H1 (cell line): ENCODE measurements around the gene ACAD10. TPM values are rescaled to one million over a fixed set of nuclear protein-coding genes. Genes with fewer than 3 reads are reported as not detected.

Source experiments
- CTCF ChIA-PET: fragments of 300-600 bp; sonication (Branson Sonifier 250); formaldehyde crosslinking; loops from one replicate; lab custom pipeline; 2021; ENCODE audit not compliant: partially characterized antibody; lab: Charles Lee
- POLR2A ChIA-PET: fragments of 300-600 bp; sonication (Branson Sonifier 250); formaldehyde crosslinking; loops from one replicate; lab custom pipeline; 2021; ENCODE audit warnings: inconsistent platforms; ENCODE audit not compliant: partially characterized antibody; lab: Charles Lee
- DNase-seq, 2 experiments: peaks; one replicate each; pipeline versions ENCODE4 v3.0.0 to v3.0.0-alpha.2; 2010 to 2022; ENCODE audit warnings: low spot score in 2 of 2, low read depth in 1 of 2, mixed read lengths in 1 of 2
- FAIRE-seq: peaks from 2 replicates; lab custom pipeline; 2011; peaks lifted over from hg19 to GRCh38; lab: Jason Lieb, UNC
- H2AFZ ChIP-seq: 2 replicates; pipeline ENCODE4 v1.8.1; 2012; ENCODE audit warnings: low read length, inconsistent platforms
- H2AK5ac ChIP-seq: 2 replicates; pipeline ENCODE4 v1.6.1; 2013; ENCODE audit warnings: low read depth, low read length
- H2BK120ac ChIP-seq: replicated peaks from 2 replicates; pipeline ENCODE3; 2013; ENCODE audit warnings: low read depth, low read length, inconsistent platforms
- H2BK12ac ChIP-seq: 2 replicates; pipeline ENCODE4 v1.6.1; 2013; ENCODE audit warnings: low read depth, low read length
- H2BK15ac ChIP-seq: 2 replicates; pipeline ENCODE4 v1.6.1; 2013; ENCODE audit warnings: low read length
- H2BK20ac ChIP-seq: 2 replicates; pipeline ENCODE4 v1.6.1; 2013; ENCODE audit warnings: low read length
- H2BK5ac ChIP-seq: 2 replicates; pipeline ENCODE4 v1.6.1; 2013; ENCODE audit warnings: low read depth, low read length
- H3K14ac ChIP-seq: 2 replicates; pipeline ENCODE4 v1.6.1; 2013; ENCODE audit warnings: inconsistent platforms; ENCODE audit not compliant: insufficient read length
- H3K18ac ChIP-seq: 2 replicates; pipeline ENCODE4 v1.6.1; 2013; ENCODE audit warnings: low read length; ENCODE audit errors: extremely low read depth
- H3K23ac ChIP-seq: 2 replicates; pipeline ENCODE4 v1.6.1; 2013; ENCODE audit warnings: inconsistent platforms; ENCODE audit not compliant: insufficient read length
- H3K23me2 ChIP-seq: 2 replicates; pipeline ENCODE4 v1.6.1; 2013; ENCODE audit warnings: low read depth, low read length
- H3K27ac ChIP-seq: 2 replicates; pipeline ENCODE4 v1.6.1; 2011; ENCODE audit warnings: low read depth, low read length, inconsistent platforms
- H3K27me3 ChIP-seq, 4 experiments: replicated peaks in 1 of 4; 1 replicate in 1 of 4; 2 replicates in 3 of 4; pipeline versions ENCODE4 v1.6.1 to v1.8.1; 2011 to 2013; ENCODE audit warnings: low read length in 3 of 4, mild to moderate bottlenecking in 3 of 4, inconsistent platforms in 2 of 4, mixed read lengths in 2 of 4, moderate library complexity in 1 of 4; ENCODE audit not compliant: control insufficient read depth in 3 of 4, insufficient read depth in 3 of 4; ENCODE audit errors: extremely low read depth in 1 of 4
- H3K36me3 ChIP-seq, 4 experiments: 2 replicates each; pipeline versions ENCODE4 v1.6.1 to v1.8.1; 2011 to 2013; ENCODE audit warnings: mild to moderate bottlenecking in 4 of 4, low read length in 3 of 4, moderate library complexity in 2 of 4, control low read depth in 1 of 4, inconsistent platforms in 1 of 4; ENCODE audit not compliant: insufficient read depth in 4 of 4, control insufficient read depth in 2 of 4
- H3K4ac ChIP-seq: replicated peaks from 2 replicates; pipeline ENCODE3; 2013; ENCODE audit warnings: low read length, low read depth, mixed read lengths, inconsistent platforms; ENCODE audit not compliant: insufficient read length
- H3K4me1 ChIP-seq, 4 experiments: replicated peaks in 1 of 4; 1 replicate in 1 of 4; 2 replicates in 3 of 4; pipeline versions ENCODE4 v1.6.1 to v1.8.1; 2011 to 2013; ENCODE audit warnings: low read length in 3 of 4, inconsistent platforms in 2 of 4, mixed read lengths in 1 of 4; ENCODE audit not compliant: insufficient read depth in 4 of 4, control insufficient read depth in 3 of 4
- H3K4me2 ChIP-seq, 2 experiments: 2 replicates each; pipeline versions ENCODE4 v1.6.1 to v1.8.1; 2011 to 2013; ENCODE audit warnings: low read depth in 2 of 2, low read length in 2 of 2, control low read depth in 1 of 2, inconsistent platforms in 1 of 2, mild to moderate bottlenecking in 1 of 2; ENCODE audit not compliant: insufficient read depth in 1 of 2
- H3K4me3 ChIP-seq, 4 experiments: fragments of 200-600, 300-600 bp in 1 of 4; sonication (generic), shearing (Covaris generic), sonication (Bioruptor Twin) in 1 of 4; 2 replicates each; pipeline versions ENCODE4 v1.5.1 to v1.8.1; 2011 to 2016; ENCODE audit warnings: low read length in 4 of 4, low read depth in 3 of 4, control low read depth in 2 of 4, inconsistent platforms in 2 of 4, mild to moderate bottlenecking in 2 of 4, mixed read lengths in 1 of 4, moderate library complexity in 1 of 4; ENCODE audit not compliant: insufficient read depth in 2 of 4; ENCODE audit errors: extremely low read depth in 1 of 4
- H3K56ac ChIP-seq: replicated peaks from 2 replicates; pipeline ENCODE3; 2013; ENCODE audit warnings: low read depth, mild to moderate bottlenecking, mixed read lengths, low read length, inconsistent platforms; ENCODE audit not compliant: insufficient read length
- H3K79me1 ChIP-seq: 2 replicates; pipeline ENCODE4 v1.6.1; 2013; ENCODE audit warnings: low read depth, low read length, control low read depth
- H3K79me2 ChIP-seq, 2 experiments: 2 replicates each; pipeline versions ENCODE4 v1.6.1 to v1.8.1; 2012 to 2013; ENCODE audit warnings: low read length in 2 of 2, mild to moderate bottlenecking in 2 of 2, inconsistent platforms in 1 of 2; ENCODE audit not compliant: insufficient read depth in 2 of 2, control insufficient read depth in 1 of 2
- H3K9ac ChIP-seq, 4 experiments: replicated peaks in 1 of 4; 1 replicate in 1 of 4; 2 replicates in 3 of 4; pipeline versions ENCODE4 v1.6.1 to v1.8.1; 2011 to 2013; ENCODE audit warnings: low read depth in 3 of 4, low read length in 3 of 4, control low read depth in 2 of 4, mild to moderate bottlenecking in 2 of 4, moderate library complexity in 2 of 4, inconsistent platforms in 1 of 4; ENCODE audit errors: extremely low read depth in 1 of 4
- H3K9me3 ChIP-seq, 2 experiments: 2 replicates each; pipeline versions ENCODE4 v1.6.1 to v1.8.1; 2012 to 2013; ENCODE audit warnings: mild to moderate bottlenecking in 2 of 2, moderate library complexity in 2 of 2, control low read depth in 1 of 2, inconsistent platforms in 1 of 2, low read depth in 1 of 2, low read length in 1 of 2, mixed read lengths in 1 of 2; ENCODE audit not compliant: insufficient read depth in 2 of 2
- H4K20me1 ChIP-seq, 2 experiments: replicated peaks in 1 of 2; 2 replicates each; pipeline versions ENCODE3 to v1.8.1; 2011 to 2013; ENCODE audit warnings: inconsistent platforms in 2 of 2, low read length in 2 of 2, mild to moderate bottlenecking in 1 of 2; ENCODE audit not compliant: insufficient read depth in 2 of 2, control insufficient read depth in 1 of 2
- H4K5ac ChIP-seq: 2 replicates; pipeline ENCODE4 v1.6.1; 2013; ENCODE audit warnings: low read length, low read depth, mixed read lengths, inconsistent platforms; ENCODE audit not compliant: insufficient read length
- H4K8ac ChIP-seq: 2 replicates; pipeline ENCODE4 v1.8.0; 2013; ENCODE audit warnings: mild to moderate bottlenecking, moderate library complexity, low read length, inconsistent platforms; ENCODE audit not compliant: insufficient read depth; ENCODE audit errors: extremely low read depth
- H4K91ac ChIP-seq: replicated peaks from 2 replicates; pipeline ENCODE3; 2013; ENCODE audit warnings: low read length, mixed read lengths, inconsistent platforms; ENCODE audit not compliant: insufficient read length
- HDAC6 ChIP-seq: IDR thresholded peaks from one replicate; pipeline ENCODE4 v1.7.1; 2012; ENCODE audit warnings: low read depth, mild to moderate bottlenecking, inconsistent platforms, low read length, moderate library complexity
- RFX5 ChIP-seq: IDR thresholded peaks from 2 replicates; pipeline ENCODE4 v1.6.1; 2011; ENCODE audit warnings: low read depth, low read length, improper control_type of control experiment, borderline replicate concordance
- SIX5 ChIP-seq: IDR thresholded peaks from 2 replicates; pipeline ENCODE4 v1.6.1; 2011; ENCODE audit warnings: mild to moderate bottlenecking, low read depth, low read length
- ZNF274 ChIP-seq: IDR thresholded peaks from 2 replicates; pipeline ENCODE4 v1.7.0; 2012; ENCODE audit warnings: low read length, borderline replicate concordance; ENCODE audit errors: extremely low read depth
- WGBS, 2 experiments: shearing (Covaris generic) in 1 of 2; methylation state at CpG; one replicate each; pipeline versions ENCODE4 v1.1.6 to v1.1.7; 2013 to 2015; ENCODE audit warnings: low lambda C conversion rate in 2 of 2, mixed read lengths in 2 of 2, inconsistent platforms in 1 of 2, low coverage in 1 of 2, missing lambda C conversion rate in 1 of 2; ENCODE audit not compliant: insufficient replicate concordance in 2 of 2, insufficient coverage in 1 of 2, insufficient read length in 1 of 2; ENCODE audit errors: extremely low coverage in 1 of 2, missing lambda C conversion rate in 1 of 2; 5-methylcytosine and 5-hydroxymethylcytosine counted together
- polyA plus RNA-seq, 7 experiments: library from polyadenylated mRNA; depleted of rRNA in 3 of 7; stranded (reverse) in 5 of 7; unstranded in 2 of 7; fragments of >200 nt in 5 of 7; fragments of 200-250 nt in 2 of 7; gene quantifications; 1 replicate in 5 of 7; 2 replicates in 1 of 7; 4 replicates in 1 of 7; pipeline versions ENCODE4 v1.2.1 to v1.2.3, GENCODE V29; 2011 to 2013; ENCODE audit warnings: missing spikeins in 2 of 7, mixed read lengths in 2 of 7
- total RNA-seq: library from RNA; stranded (reverse); fragmentation: NEBNext Ultra II Directional; extraction: Animal tissue kit (Norgen Biotek cat#: 25700); gene quantifications from 2 replicates; pipeline ENCODE4 v1.2.1, GENCODE V29; 2021
- TF ChIP-seq, protein P1 (sequence below), 3 experiments: IDR thresholded peaks; 1 replicate in 2 of 3; 2 replicates in 1 of 3; pipeline versions ENCODE4 v1.5.1 to v1.6.1; 2011; ENCODE audit warnings: low read length in 3 of 3, mild to moderate bottlenecking in 3 of 3, inconsistent platforms in 2 of 3, low read depth in 1 of 3, moderate library complexity in 1 of 3; ENCODE audit not compliant: insufficient read depth in 1 of 3; ENCODE audit errors: control extremely low read depth in 1 of 3

Gene ACAD10
- total and polyA plus RNA-seq, 2 of the 8 experiments (the other 6 are each of a cell fraction or from before 2014, with no cell fraction given): 17.3 to 23.3 TPM

- Histone ChIP-seq H3K79me1 (no peaks in the 10 kb centered on the region), H2AK5ac (no peak overlapping the region), H3K9ac (no peak overlapping the region), H2BK12ac (no peak overlapping the region), H3K14ac (no peak overlapping the region), H3K23ac (no peak overlapping the region), H2BK20ac (no peak overlapping the region), H3K4me1 (no peaks in the 10 kb centered on the region), H3K23me2 (no peaks in the 10 kb centered on the region), H3K4me2 (no peak overlapping the region), H4K5ac (no peak overlapping the region), H4K91ac (no peak overlapping the region), H3K4ac (no peak overlapping the region), H3K18ac (no peak overlapping the region), H3K27ac (no peak overlapping the region), H4K8ac (no peak overlapping the region; the same call in 1 of the 2 replicates), H3K56ac (no peak overlapping the region), H3K4me3 (no peak overlapping the region), H2BK120ac (no peak overlapping the region), H3K36me3 (peaks cover 0 to 3% (median 0%) of the 10 kb centered on the region in 4 experiments; a peak in 2 of 8 replicates), H3K9me3 (no peaks in the 10 kb centered on the region), H2AFZ (no peak overlapping the region), H3K79me2 (no peaks in the 10 kb centered on the region), H2BK5ac (no peak overlapping the region), H2BK15ac (no peak overlapping the region), H3K27me3 (no peaks in the 10 kb centered on the region), H4K20me1 (peaks cover 0 to 5% of the 10 kb centered on the region in 2 experiments)
- CTCF ChIA-PET: interaction anchor here (0.6 to 1.7 kb wide), 3 partner anchors 14 to 83 kb away, joined by 3 to 4 read pairs (median 3); no protein-coding TSS in a partner anchor
- WGBS, 2 experiments: 95% methylated on average over 8 of the region's 9 CpGs; no CpG with 5 or more reads in 1 of the 2 experiments
- POLR2A ChIA-PET: interaction anchor here (1.2 to 2.0 kb wide), 3 partner anchors 11 to 83 kb away, joined by 3 to 6 read pairs (median 4); partner anchors contain the start of genes ACAD10 and BRAP
- no peak for FAIRE-seq
- no peak for DNase-seq
- no peak for TF ChIP-seq HDAC6
- no peak for TF ChIP-seq ZNF274
- no peak for TF ChIP-seq SIX5
- TF ChIP-seq, protein P1, sequence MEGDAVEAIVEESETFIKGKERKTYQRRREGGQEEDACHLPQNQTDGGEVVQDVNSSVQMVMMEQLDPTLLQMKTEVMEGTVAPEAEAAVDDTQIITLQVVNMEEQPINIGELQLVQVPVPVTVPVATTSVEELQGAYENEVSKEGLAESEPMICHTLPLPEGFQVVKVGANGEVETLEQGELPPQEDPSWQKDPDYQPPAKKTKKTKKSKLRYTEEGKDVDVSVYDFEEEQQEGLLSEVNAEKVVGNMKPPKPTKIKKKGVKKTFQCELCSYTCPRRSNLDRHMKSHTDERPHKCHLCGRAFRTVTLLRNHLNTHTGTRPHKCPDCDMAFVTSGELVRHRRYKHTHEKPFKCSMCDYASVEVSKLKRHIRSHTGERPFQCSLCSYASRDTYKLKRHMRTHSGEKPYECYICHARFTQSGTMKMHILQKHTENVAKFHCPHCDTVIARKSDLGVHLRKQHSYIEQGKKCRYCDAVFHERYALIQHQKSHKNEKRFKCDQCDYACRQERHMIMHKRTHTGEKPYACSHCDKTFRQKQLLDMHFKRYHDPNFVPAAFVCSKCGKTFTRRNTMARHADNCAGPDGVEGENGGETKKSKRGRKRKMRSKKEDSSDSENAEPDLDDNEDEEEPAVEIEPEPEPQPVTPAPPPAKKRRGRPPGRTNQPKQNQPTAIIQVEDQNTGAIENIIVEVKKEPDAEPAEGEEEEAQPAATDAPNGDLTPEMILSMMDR (IDR thresholded peaks at IDR 0.05; ENCODE audit: control extremely low read depth in 1 of 3, insufficient read depth in 1 of 3, low read depth in 1 of 3, low read length in 3 of 3): no peak
- no peak for TF ChIP-seq RFX5
Measured at GRCh38 chr12:111730420-111730819, 44.6 kb downstream of the ACAD10 start.
